ENCODE data around the gene TM9SF1. TPM values are rescaled to one million over a fixed set of nuclear protein-coding genes. Genes with fewer than 3 reads are reported as not detected.

The TM9SF1 gene
- total and polyA plus RNA-seq, 2 experiments from 2014 or later: 12.6 to 27.5 TPM

- no peak for TF ChIP-seq ETS1 (IDR thresholded peaks at IDR 0.05)
- no peak for TF ChIP-seq CREB1 (CRISPR knock-in tag; IDR thresholded peaks at IDR 0.05; ENCODE audit: low read depth)
- no peak for TF ChIP-seq ZNF331 (CRISPR knock-in tag; IDR thresholded peaks at IDR 0.05; ENCODE audit: low read depth)
- TF ChIP-seq REST (IDR thresholded peaks at IDR 0.05; ENCODE audit: unreplicated experiment): no peak
Measured at GRCh38 chr14:24231263-24232120, 36.3 kb upstream of the TM9SF1 start (continued).

- H3K9me3 Mint-ChIP-seq: no peaks in the 10 kb centered on the region
- no peak overlapping the region; the same call in 2 of the 3 replicates for H3K4me3 Mint-ChIP-seq
- H3K9me2 ChIP-seq (ENCODE audit: insufficient read depth): no peaks in the 10 kb centered on the region
- H3K79me2 ChIP-seq (replicated peaks; ENCODE audit: insufficient read depth): peaks cover 84% of the 10 kb centered on the region
- DNase-seq (ENCODE audit: low spot score): no peak
- H3K27me3 ChIP-seq (ENCODE audit: insufficient read depth): no peaks in the 10 kb centered on the region
- peaks cover 11% of the 10 kb centered on the region for H3K4me1 Mint-ChIP-seq
- H3K27ac ChIP-seq (ENCODE audit: low read depth): no peak overlapping the region
- H3K4me2 ChIP-seq: no peak overlapping the region
- peaks cover 7% of the 10 kb centered on the region; the same call in 1 of the 2 replicates for H3F3A ChIP-seq (replicated peaks; ENCODE audit: low read depth)
- peaks cover 9% of the 10 kb centered on the region for H3K36me3 Mint-ChIP-seq (ENCODE audit: low read depth)
- no peak overlapping the region for H2AFZ ChIP-seq
- no peak for ATAC-seq
- H4K20me1 ChIP-seq (replicated peaks; ENCODE audit: insufficient read depth): peaks cover 20% of the 10 kb centered on the region
- peaks cover 13% of the 10 kb centered on the region for H3K4me1 ChIP-seq (ENCODE audit: insufficient read depth)
- H3K27ac Mint-ChIP-seq: no peak overlapping the region
- no peak overlapping the region for H3K4me3 ChIP-seq
- TF ChIP-seq JUNB (IDR thresholded peaks at IDR 0.05; ENCODE audit: unreplicated experiment): no peak
- TF ChIP-seq, protein P1, sequence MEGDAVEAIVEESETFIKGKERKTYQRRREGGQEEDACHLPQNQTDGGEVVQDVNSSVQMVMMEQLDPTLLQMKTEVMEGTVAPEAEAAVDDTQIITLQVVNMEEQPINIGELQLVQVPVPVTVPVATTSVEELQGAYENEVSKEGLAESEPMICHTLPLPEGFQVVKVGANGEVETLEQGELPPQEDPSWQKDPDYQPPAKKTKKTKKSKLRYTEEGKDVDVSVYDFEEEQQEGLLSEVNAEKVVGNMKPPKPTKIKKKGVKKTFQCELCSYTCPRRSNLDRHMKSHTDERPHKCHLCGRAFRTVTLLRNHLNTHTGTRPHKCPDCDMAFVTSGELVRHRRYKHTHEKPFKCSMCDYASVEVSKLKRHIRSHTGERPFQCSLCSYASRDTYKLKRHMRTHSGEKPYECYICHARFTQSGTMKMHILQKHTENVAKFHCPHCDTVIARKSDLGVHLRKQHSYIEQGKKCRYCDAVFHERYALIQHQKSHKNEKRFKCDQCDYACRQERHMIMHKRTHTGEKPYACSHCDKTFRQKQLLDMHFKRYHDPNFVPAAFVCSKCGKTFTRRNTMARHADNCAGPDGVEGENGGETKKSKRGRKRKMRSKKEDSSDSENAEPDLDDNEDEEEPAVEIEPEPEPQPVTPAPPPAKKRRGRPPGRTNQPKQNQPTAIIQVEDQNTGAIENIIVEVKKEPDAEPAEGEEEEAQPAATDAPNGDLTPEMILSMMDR (conservative IDR thresholded peaks at IDR 0.05; ENCODE audit: low read depth in 2 of 2): no peak
- H3K27me3 Mint-ChIP-seq (ENCODE audit: insufficient read depth, low read depth, poor library complexity): peaks cover 7% of the 10 kb centered on the region
- peaks cover 12% of the 10 kb centered on the region for H3K36me3 ChIP-seq (ENCODE audit: insufficient read depth)
Measured at GRCh38 chr14:24228902-24229301, 33.7 kb upstream of the TM9SF1 start.

Measured in GM23338 (cell line).